Gastrocnemius medialis (tissue), 4 donors: ENCODE data around the gene UGCG.
"Not testable (repeated sequence)": the region's sequence is repeated elsewhere in the genome, so short reads cannot be mapped to it uniquely, and the experiment has no call there.

Experiments
- CTCF ChIP-seq, 5 experiments: fragments of 450-650 bp in 3 of 5; fragments of 200-600 bp in 2 of 5; sonication (generic) in 2 of 5; IDR thresholded peaks in 4 of 5; conservative IDR thresholded peaks in 1 of 5; 1 replicate in 4 of 5; 2 replicates in 1 of 5; pipeline ENCODE4 v1.5.1; 2016 to 2019; ENCODE audit warnings: antibody characterized with exemption in 5 of 5, mild to moderate bottlenecking in 3 of 5, moderate library complexity in 3 of 5
- POLR2A ChIP-seq, 2 donors: fragments of 450-650 bp; IDR thresholded peaks; one replicate each; pipeline ENCODE4 v1.6.1; 2017; ENCODE audit warnings: antibody characterized with exemption in 2 of 2, mild to moderate bottlenecking in 2 of 2, moderate library complexity in 2 of 2

GRCh38 chr9:111875291-111875690, 21.3 kb upstream of the UGCG start:
- not testable (repeated sequence) for TF ChIP-seq CTCF (IDR thresholded peaks at IDR 0.05 in 4 of 5, conservative IDR thresholded peaks at IDR 0.05 in 1 of 5); POLR2A (IDR thresholded peaks at IDR 0.05)
